GM21447 (cell line): Measurements from ENCODE around the gene RREB1.

Source experiments
- ATAC-seq: cut with Tn5 transposase; IDR thresholded peaks from one replicate; pipeline ENCODE4 v1.9.1; 2021; ENCODE audit not compliant: unreplicated experiment

Gene RREB1

GRCh38 chr6:7185561-7185960, 77.8 kb downstream of the RREB1 start:
- ATAC-seq = no peak

DNA sequence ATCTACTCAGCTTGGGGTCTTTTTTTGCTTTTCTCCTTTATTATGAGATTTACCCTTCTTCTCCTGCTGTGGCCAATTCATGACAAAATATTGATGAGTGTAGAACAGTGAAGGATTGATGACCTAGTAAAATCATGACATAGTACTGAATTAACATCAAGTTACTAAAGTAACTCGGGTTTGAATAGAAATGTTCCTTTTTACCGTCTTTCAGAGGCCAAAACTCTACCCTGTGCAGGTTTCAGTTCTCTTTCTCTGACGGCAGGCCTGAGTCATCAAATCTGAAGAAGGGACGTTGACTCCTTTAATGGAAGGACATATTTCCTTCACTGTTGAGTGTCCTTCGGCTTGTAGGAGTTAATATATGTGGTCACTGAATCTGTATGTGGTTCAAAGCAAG, 80.7 kb downstream of the RREB1 start:
- peak; percentile 92 for ATAC-seq

- no peak for ATAC-seq
Measured at GRCh38 chr6:7189101-7189758, 81.5 kb downstream of the RREB1 start.

DNA sequence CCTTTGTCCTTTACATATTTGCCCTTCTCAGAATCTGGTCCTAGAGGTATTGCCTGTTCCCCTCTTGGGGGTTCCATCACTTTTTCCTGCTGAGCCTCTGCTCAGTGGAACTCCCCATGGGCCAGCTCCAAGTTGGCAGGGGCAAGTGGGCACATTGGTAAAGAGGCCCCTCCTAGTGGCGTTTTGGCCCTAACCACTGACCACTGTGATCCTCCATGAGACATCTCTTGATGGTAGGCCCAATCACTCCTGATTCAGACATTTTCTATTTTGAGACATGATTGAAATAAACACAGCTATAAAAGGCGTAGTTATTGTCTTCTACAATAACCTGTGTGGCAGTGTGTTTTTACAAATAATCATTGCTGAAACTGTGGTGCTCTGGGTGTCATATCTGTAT, 83.0 kb downstream of the RREB1 start:
- ATAC-seq = no peak

- ATAC-seq = no peak
Measured at GRCh38 chr6:7193122-7193521, 85.4 kb downstream of the RREB1 start.

DNA sequence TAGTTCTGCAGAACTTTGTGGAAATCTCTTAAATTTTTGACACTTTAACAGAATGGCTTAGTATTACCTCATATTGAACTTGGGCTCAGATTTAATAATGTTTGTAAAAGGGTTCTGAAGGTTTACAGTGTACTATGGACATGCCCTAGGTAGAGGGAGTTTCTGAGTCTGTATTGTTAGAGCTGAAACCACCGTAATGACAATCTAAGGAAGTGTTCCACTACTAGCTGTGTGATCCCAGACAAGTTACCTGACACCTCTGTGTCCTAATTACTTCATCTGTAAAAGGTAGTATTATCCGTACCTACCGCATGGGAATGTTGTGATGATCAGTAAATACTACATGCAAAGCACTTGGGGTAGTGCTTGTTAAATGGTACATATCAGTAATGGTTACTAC, 86.9 kb downstream of the RREB1 start:
- ATAC-seq = no peak

GRCh38 chr6:7195339-7196018, 87.7 kb downstream of the RREB1 start:
- no peak for ATAC-seq

- ATAC-seq = no peak
Measured at GRCh38 chr6:7196019-7196402, 88.2 kb downstream of the RREB1 start.

DNA sequence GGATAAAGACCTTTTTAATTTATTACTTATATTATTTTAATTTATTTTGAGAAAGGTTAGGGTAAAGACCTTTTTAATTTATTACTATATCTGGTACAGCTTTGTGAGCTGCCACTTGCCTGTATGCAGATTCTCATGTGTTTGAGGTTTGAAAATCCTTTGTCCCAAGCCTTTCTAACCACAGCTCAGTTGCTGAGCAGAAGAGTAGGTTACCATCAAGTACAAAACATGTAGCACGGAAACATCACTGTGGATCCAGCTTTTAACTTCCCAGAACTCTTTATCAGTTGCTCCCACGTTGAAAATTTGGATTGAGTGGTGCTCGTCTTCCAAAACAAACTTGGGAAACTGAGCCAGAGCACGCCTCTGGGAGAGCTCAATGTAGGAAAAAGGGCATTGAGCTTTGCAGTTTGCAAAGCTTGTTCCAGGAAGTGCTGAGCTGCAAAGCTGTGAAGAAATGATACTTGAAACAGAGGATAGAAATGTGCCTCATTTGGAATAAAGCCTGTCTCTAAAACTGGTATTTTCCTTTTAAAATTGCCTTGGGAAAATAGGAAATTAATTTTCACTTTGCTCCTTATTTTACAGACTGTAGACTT, 89.0 kb downstream of the RREB1 start:
- ATAC-seq = no peak

DNA sequence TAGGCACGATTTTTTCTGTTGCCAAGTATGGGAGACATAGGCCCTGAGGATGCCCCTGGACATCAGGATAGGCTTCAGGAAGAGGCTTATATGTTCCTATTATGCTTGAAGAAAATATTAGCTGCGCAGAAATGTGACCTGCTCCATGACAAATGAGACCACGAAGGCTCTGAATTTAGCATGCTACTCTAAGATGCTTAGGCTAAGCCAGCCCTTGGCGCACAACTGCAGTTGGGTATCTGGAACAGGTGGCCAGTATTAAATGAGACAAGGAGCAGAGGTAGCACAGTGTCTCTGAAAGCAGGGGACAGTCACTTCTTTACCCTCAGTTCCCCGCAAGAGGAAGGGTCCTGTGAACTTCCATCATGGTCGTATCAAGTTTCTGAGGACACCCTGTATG, 90.0 kb downstream of the RREB1 start:
- no peak for ATAC-seq

GRCh38 chr6:7198833-7199800, 91.4 kb downstream of the RREB1 start:
- no peak for ATAC-seq

DNA sequence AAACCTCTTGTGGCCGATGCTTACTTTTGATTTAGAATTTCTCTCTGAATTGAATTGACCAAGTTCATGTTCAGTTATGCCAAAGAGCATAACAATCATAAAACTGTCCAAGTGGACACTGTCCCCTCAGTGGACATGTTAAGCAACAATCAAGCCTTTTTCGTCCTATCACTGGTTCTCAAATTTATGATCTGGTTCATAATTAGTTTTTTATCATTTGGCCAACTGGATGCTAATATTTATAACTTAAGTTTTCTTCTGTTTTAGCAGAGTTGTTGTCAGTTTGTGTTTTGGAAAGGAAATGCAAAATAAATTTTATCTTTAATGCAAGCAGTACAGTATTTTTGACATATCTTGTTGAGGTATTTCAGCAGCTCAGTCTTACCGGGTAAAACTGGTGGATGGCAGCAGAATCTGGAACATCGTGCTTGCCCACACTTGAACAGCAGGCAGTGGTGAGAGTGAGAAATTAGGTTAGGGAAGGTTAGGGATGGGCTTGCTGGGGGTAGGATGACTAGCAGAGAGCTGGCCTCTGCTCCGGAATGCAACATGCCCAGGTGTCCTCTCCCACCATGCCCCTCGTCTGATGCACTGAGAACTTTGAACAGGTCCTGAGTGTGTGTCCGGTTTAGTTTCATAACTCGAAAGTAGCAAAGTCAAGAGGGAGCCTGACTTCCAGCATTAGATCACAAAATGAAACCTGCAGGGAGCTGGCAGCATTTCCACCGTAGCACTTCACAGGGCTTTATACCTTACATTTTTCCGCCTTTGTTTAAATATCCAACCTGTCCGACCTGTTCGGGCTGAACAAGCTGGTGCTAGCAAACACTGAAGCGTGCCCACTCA, 93.1 kb downstream of the RREB1 start:
- ATAC-seq = no peak

GRCh38 chr6:7201444-7201731, 93.6 kb downstream of the RREB1 start:
- ATAC-seq = no peak

GRCh38 chr6:7201732-7202541, 94.2 kb downstream of the RREB1 start:
- ATAC-seq = peak; percentile 95

DNA sequence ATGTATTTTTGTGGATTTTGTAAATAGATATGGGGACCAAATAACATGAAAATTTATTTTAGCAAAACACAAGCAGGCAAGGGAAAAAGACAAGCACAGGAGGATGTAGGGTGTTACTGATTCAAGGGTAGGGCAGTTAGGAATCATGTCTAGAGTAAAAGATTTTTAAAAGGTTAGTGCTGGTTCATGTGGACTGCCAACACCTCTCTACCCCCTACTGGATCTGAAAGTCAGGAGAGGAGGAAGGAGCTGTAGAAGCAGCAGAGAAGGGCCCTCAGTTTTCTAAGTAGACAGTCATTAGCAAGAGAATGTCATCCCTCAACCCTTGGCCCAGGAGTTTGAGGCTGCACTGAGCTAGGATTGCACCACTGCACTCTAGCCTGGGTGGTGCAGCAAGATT, 95.2 kb downstream of the RREB1 start:
- no peak for ATAC-seq

DNA sequence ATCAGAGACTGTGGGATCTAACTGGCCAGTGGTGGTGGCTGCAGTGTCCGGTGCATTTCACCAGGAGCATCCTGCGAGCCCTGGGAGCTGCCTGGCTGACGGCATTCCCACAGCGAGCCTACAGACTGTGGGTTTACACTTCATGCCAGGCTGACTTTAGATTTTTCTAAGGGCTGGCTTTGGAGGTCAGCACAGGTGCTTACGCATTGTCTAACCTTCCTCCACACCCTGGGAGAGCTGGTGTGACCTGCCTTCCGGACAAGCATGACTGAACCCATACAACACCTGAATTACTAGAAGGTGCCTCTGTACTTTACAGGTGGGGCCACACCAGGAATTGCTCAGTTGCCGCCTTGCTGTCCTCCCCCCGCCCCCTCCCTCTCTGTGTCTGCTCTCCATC, 96.2 kb downstream of the RREB1 start:
- ATAC-seq = no peak

DNA sequence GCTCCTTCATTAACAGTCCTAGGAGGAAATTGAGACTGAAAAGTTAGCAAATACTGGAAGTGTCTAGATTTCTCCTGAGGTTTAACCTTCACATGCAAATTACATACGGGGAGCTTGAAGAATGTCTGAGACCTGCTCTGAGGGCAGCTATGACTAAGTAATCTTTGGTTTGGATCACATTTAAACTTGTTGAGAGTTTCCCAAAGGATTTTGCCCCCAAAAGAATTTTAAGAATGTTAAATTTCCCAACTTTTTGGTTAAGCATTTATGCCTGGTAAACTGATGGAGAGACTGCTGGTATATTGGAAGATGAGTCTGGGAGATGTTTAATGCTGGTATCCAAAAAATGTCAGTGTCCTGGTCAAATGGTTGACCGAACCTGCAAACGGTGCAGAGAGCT, 97.0 kb downstream of the RREB1 start:
- ATAC-seq = no peak

GRCh38 chr6:7207720-7208119, 100.0 kb downstream of the RREB1 start:
- no peak for ATAC-seq

GRCh38 chr6:7213416-7213815, 105.7 kb downstream of the RREB1 start:
- ATAC-seq = no peak

- no peak for ATAC-seq
Measured at GRCh38 chr6:7214468-7214867, 106.7 kb downstream of the RREB1 start.
